ENCODE measurements around the gene AQR.
"Not testable (repeated sequence)": the region's sequence is repeated elsewhere in the genome, so short reads cannot be mapped to it uniquely, and the experiment has no call there.

The AQR gene

DNA sequence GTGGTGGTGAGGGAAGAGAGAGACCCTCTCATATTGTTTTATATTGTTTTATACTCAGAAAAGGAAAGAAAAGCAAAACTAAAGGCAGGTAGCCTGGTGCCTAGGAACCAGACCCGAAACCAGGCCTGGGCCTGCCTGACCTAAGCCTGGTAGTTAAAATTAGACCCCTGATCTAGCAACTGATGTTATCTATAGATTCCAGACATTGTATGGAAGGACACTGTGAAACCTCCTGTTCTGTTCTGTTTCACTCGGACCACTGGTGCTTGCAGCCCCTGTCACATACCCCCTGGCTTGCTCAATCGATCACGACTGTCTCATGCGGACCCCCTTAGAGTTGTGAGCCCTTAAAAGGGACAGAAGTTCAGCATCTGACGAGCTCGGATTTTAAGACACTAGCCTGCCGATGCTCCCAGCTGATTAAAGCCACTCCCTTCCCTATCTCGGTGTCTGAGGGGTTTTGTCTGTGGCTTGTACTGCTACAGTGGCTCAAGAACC lies 156.6 kb downstream of the AQR start:
- H3K27me3 ChIP-seq (ENCODE audit: control insufficient read depth in 5 of 5, insufficient read depth in 4 of 5, low read length in 5 of 5); H3K9me3 ChIP-seq (ENCODE audit: control insufficient read depth in 5 of 5, low read length in 5 of 5); H3K9ac ChIP-seq (ENCODE audit: low read length in 5 of 5); H3K4me3 ChIP-seq (ENCODE audit: low read depth in 1 of 5, low read length in 5 of 5); H3K36me3 ChIP-seq (ENCODE audit: control insufficient read depth in 5 of 5, insufficient read depth in 5 of 5, low read length in 5 of 5); H3K27ac ChIP-seq (ENCODE audit: low read depth, low read length): not testable (repeated sequence)
- peaks cover 0 to 11% (median 3%) of the 10 kb centered on the region in 5 donors for H3K4me1 ChIP-seq (ENCODE audit: control insufficient read depth in 5 of 5, insufficient read depth in 5 of 5, low read length in 5 of 5)

DNA sequence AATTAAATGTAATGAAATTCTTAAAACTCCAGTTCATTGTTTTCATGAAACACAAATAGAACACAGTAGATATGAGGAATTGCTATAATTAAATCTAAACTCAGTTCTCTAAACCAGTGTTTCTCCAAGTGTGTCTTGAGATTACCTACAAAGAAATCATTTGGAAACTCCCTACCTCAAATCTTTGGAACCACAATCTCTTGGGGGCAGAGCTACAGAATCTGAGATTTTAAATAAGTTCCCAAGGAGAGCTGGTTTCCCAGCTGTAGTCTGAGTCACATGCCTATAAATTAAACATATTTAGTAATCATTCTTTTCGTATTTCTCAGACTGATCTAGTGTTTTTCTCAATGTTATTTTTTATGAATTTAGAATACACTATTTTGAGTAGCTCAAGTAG lies 157.2 kb downstream of the AQR start:
- no peak overlapping the region for H3K4me3 ChIP-seq (ENCODE audit: low read depth in 1 of 5, low read length in 5 of 5)
- H3K4me1 ChIP-seq (ENCODE audit: control insufficient read depth in 5 of 5, insufficient read depth in 5 of 5, low read length in 5 of 5) = peaks cover 0 to 11% (median 3%) of the 10 kb centered on the region in 5 donors
- H3K9me3 ChIP-seq (ENCODE audit: control insufficient read depth in 5 of 5, low read length in 5 of 5) = no peaks in the 10 kb centered on the region
- H3K9ac ChIP-seq (ENCODE audit: low read length in 5 of 5) = no peak overlapping the region
- no peak overlapping the region for H3K27ac ChIP-seq (ENCODE audit: low read depth, low read length)
- H3K36me3 ChIP-seq (ENCODE audit: control insufficient read depth in 5 of 5, insufficient read depth in 5 of 5, low read length in 5 of 5) = no peaks in the 10 kb centered on the region
- no peaks in the 10 kb centered on the region for H3K27me3 ChIP-seq (ENCODE audit: control insufficient read depth in 5 of 5, insufficient read depth in 4 of 5, low read length in 5 of 5)

DNA sequence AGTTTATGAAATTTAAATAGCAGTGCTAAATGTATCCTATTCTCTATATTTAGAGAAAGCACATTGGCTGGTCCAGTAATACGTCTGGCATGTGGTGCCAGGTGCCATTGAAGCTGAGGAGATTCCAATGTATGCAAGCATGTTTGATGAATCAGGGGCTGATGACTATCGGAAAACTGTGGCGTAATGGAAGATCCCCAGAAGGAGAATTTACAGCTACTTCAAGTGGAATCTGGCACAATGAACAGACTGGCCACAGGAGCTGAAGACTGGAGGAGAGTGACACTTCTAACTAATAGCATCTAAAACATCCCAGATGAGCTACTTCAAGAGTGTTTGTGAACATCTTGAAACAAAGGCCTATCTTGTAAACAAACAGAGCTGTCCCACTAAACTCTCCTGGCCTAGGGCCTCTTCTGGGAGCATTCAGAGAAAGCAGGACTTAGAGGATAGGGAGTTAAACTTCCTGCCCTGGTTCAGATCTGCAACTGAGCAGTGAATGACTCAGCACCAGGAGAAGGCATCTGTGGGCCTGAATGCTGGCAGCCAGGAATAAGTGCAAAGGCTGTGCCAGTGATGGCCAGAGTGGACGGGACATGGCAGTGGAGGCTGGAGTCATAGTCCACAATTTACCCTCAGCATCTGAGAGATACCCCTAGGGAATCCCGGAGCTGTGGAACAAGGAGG lies 159.0 kb downstream of the AQR start:
- Histone ChIP-seq H3K4me3 (ENCODE audit: low read depth in 1 of 5, low read length in 5 of 5) (no peak overlapping the region), H3K9ac (ENCODE audit: low read length in 5 of 5) (no peak overlapping the region), H3K27me3 (ENCODE audit: control insufficient read depth in 5 of 5, insufficient read depth in 4 of 5, low read length in 5 of 5) (no peaks in the 10 kb centered on the region), H3K36me3 (ENCODE audit: control insufficient read depth in 5 of 5, insufficient read depth in 5 of 5, low read length in 5 of 5) (no peaks in the 10 kb centered on the region), H3K4me1 (ENCODE audit: control insufficient read depth in 5 of 5, insufficient read depth in 5 of 5, low read length in 5 of 5) (peaks cover 0 to 11% (median 3%) of the 10 kb centered on the region in 5 donors), H3K27ac (ENCODE audit: low read depth, low read length) (no peak overlapping the region), H3K9me3 (ENCODE audit: control insufficient read depth in 5 of 5, low read length in 5 of 5) (no peaks in the 10 kb centered on the region)

DNA sequence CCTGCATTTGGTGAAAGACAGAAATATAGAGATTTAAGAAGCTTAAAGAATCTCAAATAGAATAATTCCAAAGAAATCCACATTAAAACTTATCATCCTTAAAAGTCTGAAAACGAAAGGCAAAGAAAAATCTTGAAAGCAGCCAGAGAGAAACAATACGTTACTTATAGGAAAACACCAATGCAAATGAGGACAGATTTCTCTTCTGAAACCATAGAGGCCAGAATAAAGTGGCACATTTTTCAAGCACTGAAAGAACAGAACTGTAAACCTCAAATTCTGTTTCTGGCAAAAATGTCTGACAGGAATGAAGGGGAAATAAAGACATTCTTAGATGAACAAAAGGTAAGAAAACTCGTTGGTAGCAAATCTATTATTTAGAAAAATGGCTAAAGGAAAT lies 160.4 kb downstream of the AQR start:
- Histone ChIP-seq H3K27ac (ENCODE audit: low read depth, low read length) (no peak overlapping the region), H3K9ac (ENCODE audit: low read length in 5 of 5) (no peak overlapping the region)

DNA sequence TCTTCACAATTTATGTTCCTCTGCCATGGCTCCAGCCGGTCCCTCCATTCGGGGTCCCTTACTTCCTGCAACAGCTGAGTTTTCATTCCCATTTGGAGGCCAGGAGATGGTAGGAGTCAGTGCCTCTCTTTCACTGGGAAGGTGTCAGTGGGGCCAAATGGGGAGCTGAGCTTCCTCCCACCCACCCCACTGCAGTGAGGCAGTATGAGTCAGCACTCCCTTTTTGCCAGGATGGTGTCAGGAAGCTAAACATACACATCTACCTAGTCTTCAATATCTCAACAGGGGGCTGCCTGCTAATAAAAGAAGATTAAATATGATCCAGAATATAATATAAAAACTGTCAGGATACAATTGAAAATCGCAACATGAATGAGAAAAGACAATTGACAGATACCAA lies 161.5 kb downstream of the AQR start:
- peaks cover 0 to 1% (median under 1%) of the 10 kb centered on the region in 5 donors for H3K4me1 ChIP-seq (ENCODE audit: control insufficient read depth in 5 of 5, insufficient read depth in 5 of 5, low read length in 5 of 5)
- H3K9me3 ChIP-seq (ENCODE audit: control insufficient read depth in 5 of 5, low read length in 5 of 5) = no peaks in the 10 kb centered on the region
- H3K27me3 ChIP-seq (ENCODE audit: control insufficient read depth in 5 of 5, insufficient read depth in 4 of 5, low read length in 5 of 5) = no peaks in the 10 kb centered on the region
- no peak overlapping the region for H3K9ac ChIP-seq (ENCODE audit: low read length in 5 of 5)
- no peaks in the 10 kb centered on the region for H3K36me3 ChIP-seq (ENCODE audit: control insufficient read depth in 5 of 5, insufficient read depth in 5 of 5, low read length in 5 of 5)
- no peak overlapping the region for H3K4me3 ChIP-seq (ENCODE audit: low read depth in 1 of 5, low read length in 5 of 5)
- H3K27ac ChIP-seq (ENCODE audit: low read depth, low read length) = no peak overlapping the region

More for the DNA sequence above, 160.4 kb downstream of the AQR start:
- no peaks in the 10 kb centered on the region for H3K27me3 ChIP-seq (ENCODE audit: control insufficient read depth in 5 of 5, insufficient read depth in 4 of 5, low read length in 5 of 5)
- H3K36me3 ChIP-seq (ENCODE audit: control insufficient read depth in 5 of 5, insufficient read depth in 5 of 5, low read length in 5 of 5) = no peaks in the 10 kb centered on the region
- H3K4me3 ChIP-seq (ENCODE audit: low read depth in 1 of 5, low read length in 5 of 5) = no peak overlapping the region
- H3K9me3 ChIP-seq (ENCODE audit: control insufficient read depth in 5 of 5, low read length in 5 of 5) = no peaks in the 10 kb centered on the region
- H3K4me1 ChIP-seq (ENCODE audit: control insufficient read depth in 5 of 5, insufficient read depth in 5 of 5, low read length in 5 of 5) = peaks cover 0 to 11% (median 3%) of the 10 kb centered on the region in 5 donors

DNA sequence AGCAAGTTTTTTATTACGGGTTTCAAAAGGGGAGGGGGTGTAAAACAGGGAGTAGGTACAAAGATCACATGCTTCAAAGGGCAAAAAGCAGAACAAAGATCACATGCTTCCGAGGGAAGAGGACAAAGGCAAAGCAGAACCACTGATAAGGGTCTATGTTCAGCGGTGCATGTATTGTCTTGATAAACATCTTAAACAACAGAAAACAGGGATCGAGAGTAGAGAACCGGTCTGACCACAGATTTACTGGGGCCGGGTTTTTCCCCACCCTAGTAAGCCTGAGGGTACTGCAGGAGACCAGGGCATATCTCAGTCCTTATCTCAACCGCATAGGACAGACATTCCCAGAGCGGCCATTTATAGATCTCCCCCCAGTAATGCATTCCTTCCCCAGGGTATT lies 162.3 kb downstream of the AQR start:
- H3K36me3 ChIP-seq (ENCODE audit: control insufficient read depth in 5 of 5, insufficient read depth in 5 of 5, low read length in 5 of 5); H3K27ac ChIP-seq (ENCODE audit: low read depth, low read length); H3K4me1 ChIP-seq (ENCODE audit: control insufficient read depth in 5 of 5, insufficient read depth in 5 of 5, low read length in 5 of 5); H3K9ac ChIP-seq (ENCODE audit: low read length in 5 of 5); H3K27me3 ChIP-seq (ENCODE audit: control insufficient read depth in 5 of 5, insufficient read depth in 4 of 5, low read length in 5 of 5); H3K9me3 ChIP-seq (ENCODE audit: control insufficient read depth in 5 of 5, low read length in 5 of 5); H3K4me3 ChIP-seq (ENCODE audit: low read depth in 1 of 5, low read length in 5 of 5): not testable (repeated sequence)

DNA sequence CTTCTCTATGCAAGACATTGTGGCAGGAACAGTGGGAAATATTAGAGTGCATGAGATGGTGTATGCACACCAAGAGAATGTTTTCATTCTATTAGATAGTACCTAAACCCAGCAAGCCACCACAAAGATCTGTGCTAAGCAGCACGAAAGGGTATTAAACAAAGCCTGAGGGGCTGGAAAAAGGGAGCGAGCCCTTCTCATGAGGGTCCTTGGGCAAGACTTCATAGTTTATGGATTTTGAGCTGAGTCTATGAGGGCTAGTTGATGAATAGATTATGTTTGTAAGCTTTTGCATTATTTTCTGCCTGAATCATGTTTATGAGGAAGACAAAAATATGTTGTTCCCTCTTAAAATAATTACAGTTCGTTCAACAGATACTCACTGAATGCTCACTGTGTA lies 164.8 kb downstream of the AQR start:
- peaks cover 0 to 3% (median 1%) of the 10 kb centered on the region in 5 donors for H3K27me3 ChIP-seq (ENCODE audit: control insufficient read depth in 5 of 5, insufficient read depth in 4 of 5, low read length in 5 of 5)
- no peaks in the 10 kb centered on the region for H3K36me3 ChIP-seq (ENCODE audit: control insufficient read depth in 5 of 5, insufficient read depth in 5 of 5, low read length in 5 of 5)

DNA sequence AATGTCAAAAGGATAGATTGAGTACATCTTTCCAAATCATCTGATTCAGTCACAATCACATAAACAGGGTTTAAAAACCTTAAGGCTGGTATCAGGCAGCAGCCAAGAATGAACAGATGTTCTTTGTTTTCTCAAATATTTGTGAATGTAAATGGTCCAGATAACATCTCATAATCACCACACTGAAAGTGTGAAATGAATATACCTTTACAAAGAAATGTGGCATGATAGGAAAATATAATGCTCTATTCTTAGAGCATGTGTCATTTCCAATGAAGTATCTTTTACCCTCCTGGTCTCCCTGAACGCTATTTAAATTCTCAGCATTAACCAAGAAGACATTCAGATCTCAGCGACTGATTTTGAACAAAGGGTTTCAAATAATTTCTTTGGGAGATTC lies 165.4 kb downstream of the AQR start:
- Histone ChIP-seq H3K27ac (ENCODE audit: low read depth, low read length) (no peak overlapping the region), H3K9ac (ENCODE audit: low read length in 5 of 5) (no peak overlapping the region), H3K4me1 (ENCODE audit: control insufficient read depth in 5 of 5, insufficient read depth in 5 of 5, low read length in 5 of 5) (peaks cover 0 to 8% (median 4%) of the 10 kb centered on the region in 5 donors), H3K9me3 (ENCODE audit: control insufficient read depth in 5 of 5, low read length in 5 of 5) (no peaks in the 10 kb centered on the region), H3K27me3 (ENCODE audit: control insufficient read depth in 5 of 5, insufficient read depth in 4 of 5, low read length in 5 of 5) (peaks cover 0 to 7% (median 4%) of the 10 kb centered on the region in 5 donors), H3K4me3 (ENCODE audit: low read depth in 1 of 5, low read length in 5 of 5) (no peak overlapping the region), H3K36me3 (ENCODE audit: control insufficient read depth in 5 of 5, insufficient read depth in 5 of 5, low read length in 5 of 5) (no peaks in the 10 kb centered on the region)

More for the DNA sequence above, 164.8 kb downstream of the AQR start:
- H3K4me1 ChIP-seq (ENCODE audit: control insufficient read depth in 5 of 5, insufficient read depth in 5 of 5, low read length in 5 of 5) = peaks cover 0 to 1% (median 0%) of the 10 kb centered on the region in 5 donors
- H3K9ac ChIP-seq (ENCODE audit: low read length in 5 of 5) = no peak overlapping the region
- no peak overlapping the region for H3K27ac ChIP-seq (ENCODE audit: low read depth, low read length)
- H3K4me3 ChIP-seq (ENCODE audit: low read depth in 1 of 5, low read length in 5 of 5) = no peak overlapping the region
- H3K9me3 ChIP-seq (ENCODE audit: control insufficient read depth in 5 of 5, low read length in 5 of 5) = no peaks in the 10 kb centered on the region

DNA sequence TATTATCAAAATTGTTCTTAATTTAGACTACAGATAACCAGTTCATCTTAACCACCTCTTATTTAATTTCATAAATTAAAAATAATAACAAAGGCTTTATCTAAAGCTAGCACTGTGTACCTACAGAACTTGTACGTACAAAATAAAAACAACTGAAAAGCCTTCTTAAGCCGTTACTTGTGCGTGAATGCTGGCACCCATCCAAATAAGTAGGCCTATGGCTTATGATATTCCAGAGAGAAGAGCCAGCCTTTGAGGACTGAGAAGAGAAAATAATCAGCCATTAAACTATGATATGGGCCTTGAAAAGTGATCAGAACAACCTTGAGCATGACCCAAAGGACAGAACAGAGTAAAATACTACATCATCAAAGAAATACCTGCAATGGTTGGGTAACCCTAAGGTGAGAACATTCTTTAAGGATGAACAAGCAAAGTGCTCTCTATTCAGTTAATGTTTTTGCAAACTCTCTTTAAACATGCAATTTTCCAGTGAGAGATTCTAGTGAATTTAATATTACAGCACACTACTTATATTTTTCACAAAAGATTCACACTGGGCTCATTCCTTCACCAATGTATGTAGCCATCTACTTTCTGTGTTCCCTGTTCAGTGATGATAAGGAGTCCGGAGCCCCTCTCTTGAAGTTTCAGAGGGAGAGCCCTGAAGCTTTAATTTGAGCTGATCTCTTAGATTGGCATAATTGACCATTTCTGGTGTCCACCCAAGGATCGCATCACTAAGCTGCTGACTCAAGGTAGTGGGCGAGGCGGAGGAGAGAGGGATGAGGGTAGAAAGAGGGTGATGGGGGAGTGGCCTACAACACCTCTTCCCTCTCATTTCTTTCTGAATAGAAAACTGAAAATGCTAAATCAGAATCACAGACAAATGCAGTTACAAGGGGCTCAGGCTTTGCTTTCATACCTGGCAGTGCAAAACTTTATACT lies 166.5 kb downstream of the AQR start:
- Histone ChIP-seq H3K9me3 (ENCODE audit: control insufficient read depth in 5 of 5, low read length in 5 of 5) (no peaks in the 10 kb centered on the region), H3K27me3 (ENCODE audit: control insufficient read depth in 5 of 5, insufficient read depth in 4 of 5, low read length in 5 of 5) (peaks cover 0 to 11% (median 5%) of the 10 kb centered on the region in 5 donors), H3K36me3 (ENCODE audit: control insufficient read depth in 5 of 5, insufficient read depth in 5 of 5, low read length in 5 of 5) (no peaks in the 10 kb centered on the region), H3K27ac (ENCODE audit: low read depth, low read length) (no peak overlapping the region), H3K4me3 (ENCODE audit: low read depth in 1 of 5, low read length in 5 of 5) (no peak overlapping the region), H3K4me1 (ENCODE audit: control insufficient read depth in 5 of 5, insufficient read depth in 5 of 5, low read length in 5 of 5) (peaks cover 0 to 10% (median 6%) of the 10 kb centered on the region in 5 donors), H3K9ac (ENCODE audit: low read length in 5 of 5) (no peak overlapping the region)

DNA sequence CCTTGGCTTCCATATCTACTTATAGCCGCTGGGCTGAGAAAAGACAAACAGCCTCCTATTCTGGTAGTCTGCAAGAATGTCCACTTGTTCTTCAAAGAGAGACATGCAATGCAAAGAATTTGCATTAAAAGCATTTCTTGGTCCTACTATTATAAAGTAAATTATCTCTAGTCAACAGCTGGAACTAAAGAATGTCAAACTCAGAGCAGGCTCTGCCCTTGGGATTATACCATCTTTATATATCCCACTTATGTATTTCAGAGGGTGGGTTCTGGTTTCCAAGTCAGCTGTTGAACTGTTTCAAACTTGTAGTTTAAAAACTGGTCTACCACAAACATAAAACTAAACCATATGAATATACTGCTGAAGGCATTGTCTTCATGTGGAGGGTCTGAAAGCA lies 167.2 kb downstream of the AQR start:
- peaks cover 2 to 18% (median 5%) of the 10 kb centered on the region in 5 donors for H3K27me3 ChIP-seq (ENCODE audit: control insufficient read depth in 5 of 5, insufficient read depth in 4 of 5, low read length in 5 of 5)
- no peak overlapping the region for H3K9ac ChIP-seq (ENCODE audit: low read length in 5 of 5)
- no peak overlapping the region for H3K27ac ChIP-seq (ENCODE audit: low read depth, low read length)
- peaks cover 0 to 10% (median 6%) of the 10 kb centered on the region in 5 donors for H3K4me1 ChIP-seq (ENCODE audit: control insufficient read depth in 5 of 5, insufficient read depth in 5 of 5, low read length in 5 of 5)
- no peaks in the 10 kb centered on the region for H3K9me3 ChIP-seq (ENCODE audit: control insufficient read depth in 5 of 5, low read length in 5 of 5)
- H3K4me3 ChIP-seq (ENCODE audit: low read depth in 1 of 5, low read length in 5 of 5) = no peak overlapping the region
- no peaks in the 10 kb centered on the region for H3K36me3 ChIP-seq (ENCODE audit: control insufficient read depth in 5 of 5, insufficient read depth in 5 of 5, low read length in 5 of 5)

Data from subcutaneous abdominal adipose tissue (tissue), 5 donors.